ENCODE results near the gene PGAP6. TPM values are rescaled to one million over a fixed set of nuclear protein-coding genes. Genes with fewer than 3 reads are reported as not detected.

The PGAP6 gene
- total and polyA plus RNA-seq, 2 of the 13 experiments (the other 11 are each of a cell fraction or from before 2014, with no cell fraction given): 52.7 to 136 TPM

GRCh38 chr16:401468-402348 lies 19.9 kb upstream of the PGAP6 start, which contains the start of gene DECR2 (continued):
- TF ChIP-seq, protein P1, sequence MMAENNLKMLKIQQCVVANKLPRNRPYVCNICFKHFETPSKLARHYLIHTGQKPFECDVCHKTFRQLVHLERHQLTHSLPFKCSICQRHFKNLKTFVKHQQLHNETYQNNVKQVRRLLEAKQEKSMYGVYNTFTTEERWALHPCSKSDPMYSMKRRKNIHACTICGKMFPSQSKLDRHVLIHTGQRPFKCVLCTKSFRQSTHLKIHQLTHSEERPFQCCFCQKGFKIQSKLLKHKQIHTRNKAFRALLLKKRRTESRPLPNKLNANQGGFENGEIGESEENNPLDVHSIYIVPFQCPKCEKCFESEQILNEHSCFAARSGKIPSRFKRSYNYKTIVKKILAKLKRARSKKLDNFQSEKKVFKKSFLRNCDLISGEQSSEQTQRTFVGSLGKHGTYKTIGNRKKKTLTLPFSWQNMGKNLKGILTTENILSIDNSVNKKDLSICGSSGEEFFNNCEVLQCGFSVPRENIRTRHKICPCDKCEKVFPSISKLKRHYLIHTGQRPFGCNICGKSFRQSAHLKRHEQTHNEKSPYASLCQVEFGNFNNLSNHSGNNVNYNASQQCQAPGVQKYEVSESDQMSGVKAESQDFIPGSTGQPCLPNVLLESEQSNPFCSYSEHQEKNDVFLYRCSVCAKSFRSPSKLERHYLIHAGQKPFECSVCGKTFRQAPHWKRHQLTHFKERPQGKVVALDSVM (CRISPR knock-in tag; IDR thresholded peaks at IDR 0.05): no peak; the same call in 1 of the 2 replicates
- TF ChIP-seq ZNF710 (CRISPR knock-in tag; IDR thresholded peaks at IDR 0.05; ENCODE audit: borderline replicate concordance) (peak; percentile 55; the same call in 1 of the 2 replicates), ZNF264 (CRISPR knock-in tag; IDR thresholded peaks at IDR 0.05) (0 out of 2 replicates have a peak, but pooled peaks have one; percentile 47), ZNF564 (CRISPR knock-in tag; IDR thresholded peaks at IDR 0.05) (peak; percentile 81; the same call in 1 of the 2 replicates), UBTF (CRISPR knock-in tag; IDR thresholded peaks at IDR 0.05) (peak; percentile 86), ZNF331 (CRISPR knock-in tag; IDR thresholded peaks at IDR 0.05) (peak; percentile 67), ZNF749 (CRISPR knock-in tag; IDR thresholded peaks at IDR 0.05; ENCODE audit: borderline replicate concordance) (peak; percentile 57; the same call in 1 of the 2 replicates), TMF1 (CRISPR knock-in tag; IDR thresholded peaks at IDR 0.05; ENCODE audit: low read depth) (peak; percentile 72), SMC3 (IDR thresholded peaks at IDR 0.05; ENCODE audit: low read length) (no peak), NFIC (IDR thresholded peaks at IDR 0.05; ENCODE audit: low read length) (no peak), ARNT2 (CRISPR knock-in tag; IDR thresholded peaks at IDR 0.05; ENCODE audit: low read depth) (peak; percentile 81), MIER2 (CRISPR knock-in tag; IDR thresholded peaks at IDR 0.05) (no peak), KAT8 (CRISPR knock-in tag; IDR thresholded peaks at IDR 0.05) (peak; percentile 39; the same call in 1 of the 2 replicates), SALL1 (CRISPR knock-in tag; IDR thresholded peaks at IDR 0.05) (peak; percentile 69)
- TF ChIP-seq, protein P2, sequence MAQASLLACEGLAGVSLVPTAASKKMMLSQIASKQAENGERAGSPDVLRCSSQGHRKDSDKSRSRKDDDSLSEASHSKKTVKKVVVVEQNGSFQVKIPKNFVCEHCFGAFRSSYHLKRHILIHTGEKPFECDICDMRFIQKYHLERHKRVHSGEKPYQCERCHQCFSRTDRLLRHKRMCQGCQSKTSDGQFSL (CRISPR knock-in tag; IDR thresholded peaks at IDR 0.05): peak; percentile 18; the same call in 1 of the 2 replicates
- TF ChIP-seq, protein P3, sequence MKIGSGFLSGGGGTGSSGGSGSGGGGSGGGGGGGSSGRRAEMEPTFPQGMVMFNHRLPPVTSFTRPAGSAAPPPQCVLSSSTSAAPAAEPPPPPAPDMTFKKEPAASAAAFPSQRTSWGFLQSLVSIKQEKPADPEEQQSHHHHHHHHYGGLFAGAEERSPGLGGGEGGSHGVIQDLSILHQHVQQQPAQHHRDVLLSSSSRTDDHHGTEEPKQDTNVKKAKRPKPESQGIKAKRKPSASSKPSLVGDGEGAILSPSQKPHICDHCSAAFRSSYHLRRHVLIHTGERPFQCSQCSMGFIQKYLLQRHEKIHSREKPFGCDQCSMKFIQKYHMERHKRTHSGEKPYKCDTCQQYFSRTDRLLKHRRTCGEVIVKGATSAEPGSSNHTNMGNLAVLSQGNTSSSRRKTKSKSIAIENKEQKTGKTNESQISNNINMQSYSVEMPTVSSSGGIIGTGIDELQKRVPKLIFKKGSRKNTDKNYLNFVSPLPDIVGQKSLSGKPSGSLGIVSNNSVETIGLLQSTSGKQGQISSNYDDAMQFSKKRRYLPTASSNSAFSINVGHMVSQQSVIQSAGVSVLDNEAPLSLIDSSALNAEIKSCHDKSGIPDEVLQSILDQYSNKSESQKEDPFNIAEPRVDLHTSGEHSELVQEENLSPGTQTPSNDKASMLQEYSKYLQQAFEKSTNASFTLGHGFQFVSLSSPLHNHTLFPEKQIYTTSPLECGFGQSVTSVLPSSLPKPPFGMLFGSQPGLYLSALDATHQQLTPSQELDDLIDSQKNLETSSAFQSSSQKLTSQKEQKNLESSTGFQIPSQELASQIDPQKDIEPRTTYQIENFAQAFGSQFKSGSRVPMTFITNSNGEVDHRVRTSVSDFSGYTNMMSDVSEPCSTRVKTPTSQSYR (CRISPR knock-in tag; IDR thresholded peaks at IDR 0.05; ENCODE audit: borderline replicate concordance): peak; percentile 50; the same call in 1 of the 2 replicates
- TF ChIP-seq, protein P4, sequence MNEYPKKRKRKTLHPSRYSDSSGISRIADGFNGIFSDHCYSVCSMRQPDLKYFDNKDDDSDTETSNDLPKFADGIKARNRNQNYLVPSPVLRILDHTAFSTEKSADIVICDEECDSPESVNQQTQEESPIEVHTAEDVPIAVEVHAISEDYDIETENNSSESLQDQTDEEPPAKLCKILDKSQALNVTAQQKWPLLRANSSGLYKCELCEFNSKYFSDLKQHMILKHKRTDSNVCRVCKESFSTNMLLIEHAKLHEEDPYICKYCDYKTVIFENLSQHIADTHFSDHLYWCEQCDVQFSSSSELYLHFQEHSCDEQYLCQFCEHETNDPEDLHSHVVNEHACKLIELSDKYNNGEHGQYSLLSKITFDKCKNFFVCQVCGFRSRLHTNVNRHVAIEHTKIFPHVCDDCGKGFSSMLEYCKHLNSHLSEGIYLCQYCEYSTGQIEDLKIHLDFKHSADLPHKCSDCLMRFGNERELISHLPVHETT (CRISPR knock-in tag; conservative IDR thresholded peaks at IDR 0.05): peak; percentile 55; the same call in 1 of the 2 replicates
